ENCODE results near the gene CNKSR3.

Gene CNKSR3

DNA sequence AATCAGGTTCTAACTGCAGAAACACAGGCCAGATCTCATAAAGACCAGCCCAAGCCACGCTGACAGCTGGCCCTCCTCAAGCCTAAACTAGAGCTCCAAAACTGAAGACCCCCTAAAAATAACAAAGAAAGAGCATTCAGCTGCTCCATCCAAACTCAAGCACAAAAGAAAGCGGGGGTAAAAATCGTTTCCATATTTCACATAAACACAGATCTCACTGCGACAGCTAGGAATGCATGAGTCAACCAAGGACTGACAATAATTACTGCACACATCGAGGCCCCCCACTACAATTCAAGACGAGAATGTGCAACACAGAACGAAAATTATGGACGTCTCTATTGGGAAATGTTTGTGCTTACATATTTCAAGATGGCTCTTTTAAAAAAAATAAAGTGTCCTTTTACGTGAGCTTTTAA, 31.1 kb downstream of the CNKSR3 start:
- DNase-seq (ENCODE audit: low read depth) = no peak

DNA sequence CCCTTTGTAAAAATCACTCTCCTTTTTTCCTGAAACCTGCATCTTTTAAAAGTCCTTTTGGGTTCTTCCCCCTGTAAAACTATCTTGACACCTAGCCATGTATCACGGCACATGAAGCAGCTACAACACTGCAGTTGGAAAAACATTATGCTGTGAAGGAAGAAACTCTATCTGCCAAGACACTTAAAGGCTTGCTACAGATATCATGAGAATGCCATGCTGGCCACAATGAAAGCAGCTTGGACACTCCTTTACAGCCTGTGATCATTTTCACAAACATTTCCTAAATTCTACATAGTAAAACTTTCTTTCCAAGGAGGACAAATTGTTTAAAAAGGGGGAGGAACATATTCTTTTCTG, 31.8 kb downstream of the CNKSR3 start:
- DNase-seq (ENCODE audit: low read depth) = no peak

DNA sequence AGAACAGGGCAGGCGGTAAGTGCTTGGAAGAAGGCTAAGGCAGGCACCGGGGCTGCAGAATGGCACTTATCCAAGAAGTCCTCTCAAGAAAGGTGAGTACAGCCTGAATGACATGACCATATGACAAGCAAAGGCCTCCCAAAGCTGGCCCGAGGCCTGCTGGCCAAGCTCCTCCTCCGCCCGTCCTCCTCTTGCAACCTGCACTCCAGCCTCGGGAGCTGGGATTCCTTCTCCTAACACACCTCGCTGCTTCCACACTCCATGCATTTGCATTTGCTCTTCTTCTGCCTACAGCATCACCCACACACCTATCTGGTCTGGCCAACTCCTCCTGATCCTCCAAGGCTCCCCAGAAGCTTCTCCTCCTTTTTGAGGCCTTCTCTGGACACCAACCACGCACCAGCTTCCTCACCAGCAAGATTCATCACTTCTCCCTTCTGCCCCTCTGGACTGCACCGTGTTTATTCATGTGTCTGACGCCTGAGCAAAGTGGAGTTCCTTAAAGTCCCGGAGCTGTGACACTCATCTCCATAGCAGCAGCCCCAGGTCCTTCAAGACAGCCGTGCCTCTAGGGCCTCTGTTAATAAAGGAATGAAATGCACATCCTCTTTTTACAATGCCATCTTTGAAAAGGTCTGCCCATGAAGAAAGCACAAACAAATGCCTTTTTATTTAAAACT, 32.3 kb downstream of the CNKSR3 start:
- DNase-seq (ENCODE audit: low read depth) = no peak

DNA sequence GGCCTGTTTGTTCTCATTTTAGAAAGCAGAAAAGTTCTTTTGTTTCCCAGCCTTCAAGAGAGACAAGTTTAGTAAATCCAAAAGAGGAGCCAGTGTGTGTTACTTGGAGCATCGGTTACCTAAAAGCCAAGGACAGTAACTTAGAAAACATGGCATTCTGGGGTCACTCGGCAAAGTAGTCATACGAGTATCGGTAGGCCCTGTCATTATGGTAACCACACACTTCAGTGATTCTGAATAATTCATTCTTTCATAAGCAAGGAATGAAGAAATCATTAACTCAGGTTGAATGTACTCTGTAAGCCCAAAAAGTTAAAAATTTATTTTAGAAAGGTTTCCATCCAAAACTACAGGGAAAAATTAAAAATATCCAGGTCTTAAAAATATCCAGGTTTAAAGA, 34.0 kb downstream of the CNKSR3 start:
- DNase-seq (ENCODE audit: low read depth) = no peak

DNA sequence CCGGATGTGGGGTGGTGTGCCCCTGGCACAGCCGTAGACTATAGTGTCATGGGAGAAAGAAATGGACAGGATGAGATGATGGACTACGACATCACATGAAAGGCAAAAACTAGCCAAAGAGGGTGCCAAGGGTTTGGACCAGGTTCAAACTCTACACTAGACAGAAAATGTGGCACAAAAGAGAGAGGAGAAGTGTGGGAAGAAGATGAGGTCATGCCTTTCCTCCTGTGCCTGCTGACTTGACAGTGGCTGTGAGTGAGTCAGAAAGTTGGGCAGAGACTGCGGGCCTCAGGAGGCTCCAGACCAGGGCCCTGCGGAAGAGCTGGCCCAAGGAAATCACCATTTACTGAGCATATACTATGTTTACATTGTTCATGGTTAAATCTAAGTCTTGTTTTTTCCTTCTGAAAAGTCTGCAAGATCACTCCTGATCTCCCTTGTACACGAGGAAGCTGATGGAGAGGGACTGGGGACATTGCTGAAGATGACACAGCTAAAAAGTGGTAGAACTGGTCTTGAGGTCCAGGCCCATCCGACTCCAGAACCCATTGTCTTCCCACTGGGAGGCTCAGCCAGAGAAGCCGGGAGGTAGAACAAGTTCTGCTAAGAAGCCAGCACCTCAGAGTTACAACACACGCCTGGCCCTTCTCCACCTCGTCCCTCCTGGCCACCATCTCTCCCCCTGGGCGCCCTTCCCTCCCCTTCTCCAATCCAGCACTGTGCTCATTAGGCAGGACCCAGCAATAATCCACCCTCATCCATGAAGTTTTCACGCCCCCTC, 35.6 kb downstream of the CNKSR3 start:
- DNase-seq (ENCODE audit: low read depth) = no peak

DNA sequence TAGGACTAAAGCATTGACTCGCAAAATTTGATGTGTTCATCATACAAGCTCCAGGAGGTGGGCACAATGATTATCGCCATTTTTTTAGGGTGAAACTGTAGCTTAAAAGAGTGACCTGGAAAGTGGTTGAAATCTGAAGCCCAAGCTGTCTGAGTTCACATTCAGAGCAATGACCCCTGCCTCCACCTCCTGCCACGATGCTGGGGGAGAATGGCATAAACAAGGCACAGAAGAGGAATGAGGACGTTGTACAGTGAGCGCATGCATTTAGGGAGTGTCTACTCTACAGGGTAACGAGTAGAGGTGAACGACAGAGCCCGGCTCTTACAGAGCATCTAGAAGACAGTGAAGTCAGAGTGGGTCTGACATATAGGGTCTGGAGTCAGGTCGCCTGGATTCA, 37.2 kb downstream of the CNKSR3 start:
- DNase-seq (ENCODE audit: low read depth) = no peak

DNA sequence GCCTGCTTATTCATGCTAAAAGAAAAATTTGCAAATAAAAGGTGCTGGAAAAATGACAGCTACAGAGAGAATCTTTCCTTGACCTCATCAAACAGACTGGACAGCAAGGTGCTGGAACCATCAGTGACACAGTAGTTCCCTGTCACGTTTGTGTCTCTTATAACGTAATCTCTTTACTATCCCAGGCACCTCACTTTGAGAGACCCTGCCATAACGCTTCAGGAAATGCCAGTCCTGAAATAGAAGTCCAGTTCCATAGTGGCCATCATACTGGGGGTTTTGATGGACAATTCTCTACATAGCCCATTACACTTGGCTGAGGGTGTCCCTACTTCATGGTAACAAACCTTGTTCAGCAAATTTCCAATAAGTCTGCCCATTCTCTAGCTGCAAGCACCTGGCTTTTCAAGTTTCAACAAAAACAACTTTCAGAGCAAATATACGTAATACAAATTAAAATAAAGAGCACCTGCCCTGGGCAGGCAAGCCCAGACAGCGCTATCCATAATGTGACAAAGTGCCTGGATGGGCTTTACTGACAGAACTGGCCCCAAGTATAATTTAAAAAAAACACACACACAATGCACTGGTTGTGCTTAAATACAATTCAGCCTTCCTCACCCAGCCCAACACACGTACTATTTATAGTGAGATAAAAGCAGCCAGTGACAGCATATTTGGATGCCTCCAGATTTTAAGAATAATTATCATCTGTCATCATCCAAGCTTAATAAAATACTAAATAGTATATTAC, 38.7 kb downstream of the CNKSR3 start:
- no peak for DNase-seq (ENCODE audit: low read depth)

DNA sequence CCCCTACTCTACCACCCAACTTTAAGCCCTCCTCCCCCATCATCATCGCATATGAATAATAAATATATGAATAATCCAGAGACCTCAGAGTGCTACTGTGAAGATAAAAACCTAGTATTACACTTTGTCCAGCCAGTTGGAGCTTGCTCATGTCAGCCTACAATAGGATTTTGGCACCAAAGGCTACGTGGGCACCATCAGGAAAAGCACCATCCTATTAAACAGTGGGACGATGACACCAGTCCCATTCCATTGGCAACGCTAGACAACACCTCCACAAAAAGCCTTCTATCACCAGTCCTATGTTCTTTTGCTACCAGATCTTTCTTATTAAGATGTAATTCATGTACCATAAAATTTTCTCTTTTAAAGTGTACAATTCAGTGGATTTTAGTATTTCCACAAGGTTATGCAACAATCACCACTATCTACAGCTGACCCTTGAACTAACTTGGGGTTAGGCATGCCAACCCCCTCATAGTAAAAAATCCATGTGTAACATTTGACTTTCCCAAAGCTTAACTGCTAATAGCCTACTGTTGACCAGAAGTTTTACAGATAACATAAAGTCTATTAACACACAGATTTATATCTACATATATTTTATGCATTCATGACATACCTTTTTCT, 41.1 kb downstream of the CNKSR3 start:
- no peak for DNase-seq (ENCODE audit: low read depth)

DNA sequence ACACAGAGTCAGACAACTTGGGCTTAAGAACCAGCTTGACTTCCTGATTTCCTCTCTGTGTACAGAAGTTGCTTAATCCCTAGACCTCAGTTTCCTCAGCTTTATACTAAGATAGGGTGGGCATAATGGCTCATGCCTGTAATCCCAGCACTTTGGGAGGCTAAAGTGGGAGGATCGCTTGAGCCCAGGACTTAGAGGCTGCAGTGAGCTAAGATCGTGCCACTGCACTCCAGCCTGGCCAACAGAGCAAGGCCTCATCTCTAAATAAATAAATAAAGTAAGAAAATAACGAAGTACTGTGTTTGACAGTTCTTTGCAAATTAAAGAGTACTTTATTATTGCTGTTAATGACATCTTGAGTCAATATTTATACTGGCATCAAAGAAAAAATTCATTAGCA, 41.7 kb downstream of the CNKSR3 start:
- no peak for DNase-seq (ENCODE audit: low read depth)

DNA sequence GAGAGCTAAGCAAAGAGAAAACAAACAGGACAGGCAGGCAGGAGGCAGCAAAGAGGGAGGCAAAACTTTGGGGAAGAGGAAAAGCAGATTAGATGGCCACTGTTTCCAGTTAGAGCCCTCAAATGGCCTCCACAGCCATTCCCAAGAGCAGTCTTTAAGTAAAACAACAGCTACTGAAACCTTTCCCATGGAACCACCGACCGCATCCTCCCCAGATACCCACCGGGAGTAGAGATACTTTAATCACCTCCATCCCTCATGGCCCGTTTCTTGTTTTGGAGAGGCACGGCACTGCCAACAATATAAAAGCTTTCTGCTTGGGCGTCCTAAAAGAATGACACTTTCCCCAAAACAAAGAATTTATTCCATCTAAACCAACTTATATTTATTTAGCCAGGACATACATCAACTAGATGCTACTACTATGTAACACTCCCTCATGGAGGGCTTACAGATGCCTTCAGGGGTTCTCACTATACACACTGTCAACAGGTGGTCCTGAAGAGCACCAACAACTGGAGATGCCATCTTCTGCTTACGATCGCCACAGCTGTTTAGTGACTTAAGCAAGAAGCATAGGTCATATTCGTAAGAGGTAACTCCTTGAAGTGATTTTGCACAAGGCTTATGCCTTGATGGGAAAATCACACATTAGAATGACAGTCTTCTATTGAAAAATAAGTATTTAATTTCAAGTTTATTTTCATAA, 43.4 kb downstream of the CNKSR3 start:
- no peak for DNase-seq (ENCODE audit: low read depth)

DNA sequence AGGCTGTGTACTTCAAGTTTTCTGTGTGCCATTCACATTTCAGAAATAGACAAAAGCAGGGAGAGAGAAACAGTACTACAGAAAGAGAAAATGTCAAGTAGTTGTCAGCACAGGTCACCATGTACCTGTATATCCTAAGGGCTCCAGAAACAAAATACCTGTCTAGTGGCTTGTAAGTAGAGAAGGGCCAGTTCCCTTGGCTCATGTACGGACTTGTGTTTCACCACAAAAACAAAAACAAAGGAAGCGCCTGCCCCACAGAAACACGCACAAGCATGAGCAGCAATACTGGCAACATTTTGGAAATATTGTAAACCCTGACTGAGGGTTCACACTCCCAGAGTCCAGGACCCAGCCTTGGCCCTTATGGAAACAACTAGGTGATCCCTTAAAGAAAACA, 44.3 kb downstream of the CNKSR3 start:
- no peak for DNase-seq (ENCODE audit: low read depth)

DNA sequence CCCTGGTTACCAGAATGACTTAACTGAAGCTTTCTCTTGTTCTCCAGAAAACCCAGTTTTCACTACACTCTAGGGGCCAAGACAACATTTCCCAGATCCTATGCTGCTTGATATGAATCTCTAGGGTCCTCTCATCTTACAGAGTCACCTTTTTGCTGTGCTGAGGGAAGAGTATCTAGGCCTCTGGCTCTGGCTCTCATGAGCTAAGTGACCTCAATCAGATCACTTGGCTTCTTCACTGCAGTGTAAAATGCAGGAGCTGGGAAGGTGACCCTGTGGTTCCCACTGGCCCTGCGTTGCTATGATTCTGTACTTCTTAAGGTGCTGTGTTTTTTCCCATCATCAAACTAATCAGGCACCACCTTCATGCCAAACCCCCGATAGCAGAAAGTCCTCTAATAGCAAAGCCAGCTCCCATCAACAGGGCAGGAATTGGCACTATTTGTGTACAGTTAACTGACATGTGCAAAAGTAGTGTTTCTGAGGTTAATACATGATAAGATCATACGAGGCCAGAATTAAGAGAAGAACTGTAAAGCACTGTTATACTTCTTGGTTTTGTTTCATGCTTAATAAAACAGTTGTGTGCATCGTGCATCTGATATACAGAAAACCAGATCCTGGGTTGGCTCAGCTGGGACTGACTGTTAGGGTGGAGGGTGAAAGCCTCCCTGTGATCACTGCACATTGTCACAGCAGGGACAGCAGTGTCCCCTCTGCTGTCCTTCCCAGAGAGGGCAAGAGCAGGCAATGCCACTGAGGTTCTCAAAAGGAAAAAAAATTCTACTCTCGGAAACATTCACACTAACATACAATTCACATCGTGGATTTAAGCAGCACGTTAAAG, 46.7 kb downstream of the CNKSR3 start:
- no peak for DNase-seq (ENCODE audit: low read depth)

DNA sequence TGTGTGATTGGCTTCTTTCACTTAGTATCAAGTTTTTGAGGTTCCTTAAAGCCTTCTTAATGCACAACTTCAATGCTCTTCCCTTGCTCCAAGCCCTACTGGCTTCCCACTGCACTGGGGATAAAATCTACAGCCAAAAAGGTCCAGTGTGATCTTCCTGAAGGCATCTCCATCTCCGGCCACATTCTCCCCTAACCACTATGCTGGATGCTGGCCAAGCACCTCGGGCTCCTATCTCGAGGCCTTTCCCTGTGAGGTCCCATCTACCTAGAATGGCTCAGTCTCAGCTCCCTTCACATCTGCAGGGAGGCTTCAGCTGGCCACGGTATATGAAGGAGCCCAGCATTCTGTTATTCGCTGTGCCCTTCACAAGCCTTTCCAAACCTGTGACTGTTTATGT, 48.1 kb downstream of the CNKSR3 start:
- DNase-seq (ENCODE audit: low read depth) = no peak

DNA sequence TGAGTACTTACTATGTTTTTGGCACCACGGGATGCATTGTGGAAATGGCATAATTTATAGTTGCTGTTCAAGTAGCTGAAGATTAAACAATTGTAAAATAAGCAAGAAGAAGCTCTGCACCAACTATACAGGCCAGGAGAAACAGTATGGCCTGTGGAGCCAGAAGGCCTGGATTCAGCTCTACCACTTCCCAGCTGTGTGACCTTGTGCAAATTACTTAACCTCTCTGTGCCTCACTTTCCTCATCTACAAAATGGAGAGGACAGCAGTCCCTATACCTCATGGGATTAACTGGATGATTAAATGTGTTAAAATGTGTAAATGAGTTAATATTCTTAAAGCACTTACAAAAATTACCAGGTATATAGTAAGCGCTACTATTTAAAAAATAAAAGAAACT, 49.1 kb downstream of the CNKSR3 start:
- DNase-seq (ENCODE audit: low read depth) = no peak

DNA sequence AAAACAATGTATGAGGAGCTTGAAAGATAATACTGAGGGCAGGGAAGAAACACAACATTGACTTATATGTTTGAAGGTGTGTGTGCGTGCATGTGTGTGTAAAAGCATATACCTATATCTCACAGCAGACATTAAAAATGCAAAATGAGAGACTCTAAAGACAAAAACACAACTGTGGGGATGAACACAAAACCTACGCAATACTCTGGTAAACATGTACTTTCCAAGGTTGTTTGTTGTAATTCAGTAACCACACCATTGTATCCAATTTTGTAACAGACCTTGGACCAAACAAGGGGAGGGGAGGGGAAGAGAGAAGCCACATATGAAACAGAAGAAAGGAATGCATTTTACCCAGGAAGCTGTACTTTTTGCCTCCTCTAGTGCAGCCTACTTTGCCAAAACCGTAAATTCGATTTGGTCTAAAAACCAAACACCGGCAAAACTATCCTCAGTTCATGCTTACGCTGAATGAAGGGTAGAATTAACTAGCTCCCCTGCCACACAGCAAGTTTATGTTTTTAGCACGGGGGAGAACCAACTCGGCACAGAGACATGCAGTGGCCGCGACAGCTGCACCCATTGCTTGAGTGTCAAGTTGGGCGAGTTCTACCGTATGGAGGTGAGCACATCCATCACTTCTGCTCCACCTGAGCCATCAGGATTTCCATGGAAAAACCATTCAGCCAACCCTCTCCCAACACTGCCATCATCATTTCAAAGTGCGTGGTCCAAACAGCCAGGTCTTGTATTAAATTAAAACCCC, 50.0 kb downstream of the CNKSR3 start:
- DNase-seq (ENCODE audit: low read depth) = no peak

DNA sequence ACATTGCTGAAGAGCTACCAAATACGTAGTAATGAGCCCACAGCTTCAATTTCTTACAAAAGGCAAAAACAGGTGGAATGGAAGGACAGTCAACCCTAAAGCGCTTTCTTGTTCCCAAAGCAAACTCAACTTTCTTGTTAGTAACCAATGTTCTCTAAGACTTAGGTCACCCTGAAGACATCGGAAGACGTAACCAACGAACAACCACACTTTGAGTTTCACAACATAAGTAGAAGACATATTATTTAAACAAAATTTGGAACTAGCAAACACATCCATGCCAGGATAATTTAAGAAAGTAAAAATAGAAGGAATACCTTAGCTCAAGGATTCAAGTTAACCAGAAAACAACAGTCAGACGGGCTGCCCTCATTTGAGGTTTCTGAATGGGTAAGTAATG, 51.0 kb downstream of the CNKSR3 start:
- no peak for DNase-seq (ENCODE audit: low read depth)

DNA sequence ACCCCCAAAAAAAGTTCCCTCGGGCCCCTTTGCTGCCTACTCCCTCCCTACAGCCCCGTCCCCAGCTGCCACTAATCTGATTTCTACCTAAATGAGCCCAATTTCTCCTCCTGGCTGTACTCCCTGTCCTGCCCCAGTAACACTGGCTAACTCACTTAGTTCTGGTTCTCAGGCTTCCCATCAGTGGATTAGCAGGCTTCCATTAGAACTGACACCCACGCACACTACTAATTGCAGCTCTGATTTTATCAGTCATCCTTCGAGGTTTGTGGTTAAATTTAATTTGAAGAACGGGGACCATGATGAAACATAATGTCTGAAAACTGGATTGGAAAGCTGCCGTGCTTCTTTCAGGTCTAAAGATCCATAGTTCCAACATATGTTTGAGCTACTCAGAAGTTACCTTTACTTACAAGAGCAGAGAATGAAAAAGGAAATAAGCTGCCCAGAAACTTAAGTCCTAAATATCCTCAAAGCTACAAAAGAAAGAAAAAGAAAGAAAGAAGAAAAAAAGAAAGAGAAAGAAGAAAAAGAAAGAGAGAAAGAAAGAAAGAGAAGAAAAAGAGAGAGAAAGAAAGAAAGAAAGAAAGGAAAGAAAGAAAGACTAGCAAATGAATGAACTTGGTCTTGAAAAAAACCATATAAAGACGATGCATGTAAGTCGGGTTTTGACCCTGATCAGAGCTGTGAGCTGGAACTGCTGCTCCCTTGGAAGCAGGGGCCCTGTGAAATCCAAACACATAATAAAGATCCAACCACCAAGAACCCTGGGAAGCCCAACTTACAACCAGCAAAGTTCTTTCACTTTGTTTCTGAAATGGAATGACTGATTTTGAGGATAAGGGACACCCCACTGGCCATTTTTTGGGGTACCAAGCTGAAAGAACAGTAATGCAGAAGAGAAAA, 51.7 kb downstream of the CNKSR3 start:
- DNase-seq (ENCODE audit: low read depth) = no peak

DNA sequence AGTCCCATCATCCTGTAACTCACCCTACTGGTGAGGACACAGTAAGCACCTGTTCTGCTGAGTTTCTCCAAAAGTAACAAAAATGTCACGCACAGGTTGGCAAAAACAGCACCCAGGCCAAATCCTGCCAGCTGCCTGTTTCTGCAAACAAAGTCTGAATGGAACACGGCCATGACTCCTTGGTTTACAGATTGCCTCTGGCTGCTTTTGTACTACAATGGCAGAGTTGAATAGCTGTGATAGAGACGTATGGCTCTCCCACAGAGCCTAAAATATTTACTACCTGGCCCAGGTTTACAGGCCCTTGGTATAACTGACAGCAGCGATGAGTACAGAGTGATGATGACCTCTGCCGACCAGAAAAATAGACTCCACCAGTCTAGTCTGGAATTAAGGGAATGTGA, 52.6 kb downstream of the CNKSR3 start:
- no peak for DNase-seq (ENCODE audit: low read depth)

DNA sequence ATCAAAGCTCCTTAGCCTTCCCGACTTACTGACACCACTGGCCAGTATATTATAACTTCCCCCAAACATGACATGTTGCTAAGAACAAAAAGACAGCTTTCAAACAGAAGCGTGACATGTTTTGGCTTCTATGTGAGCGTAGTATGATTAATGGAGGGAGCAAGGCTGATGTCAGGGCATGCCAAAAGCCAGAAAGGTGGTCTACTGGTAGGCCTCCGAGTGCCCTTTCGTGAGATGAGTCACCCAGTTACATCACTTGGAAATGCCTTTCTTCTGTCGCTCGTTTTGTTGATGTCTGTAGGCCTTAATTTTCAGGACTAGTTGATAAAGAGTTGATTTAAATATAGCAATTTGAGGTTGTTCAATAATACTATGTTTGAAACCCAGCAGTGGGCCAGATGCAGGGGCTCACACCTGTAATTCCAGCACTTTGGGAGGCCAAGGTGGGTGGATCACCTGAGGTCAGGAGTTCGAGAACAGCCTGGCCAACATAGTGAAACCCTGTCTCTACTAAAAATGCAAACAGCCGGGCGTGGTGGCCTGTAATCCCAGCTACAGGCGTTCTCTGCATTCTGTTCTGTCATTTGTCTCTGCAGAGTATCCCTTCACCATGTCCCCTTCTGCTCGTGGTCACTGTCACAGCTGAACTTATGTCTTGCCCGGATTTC, 53.3 kb downstream of the CNKSR3 start:
- no peak for DNase-seq (ENCODE audit: low read depth)
